ENCODE measurements around the gene PEF1.

PEF1 gene

GRCh38 chr1:31626223-31627207 is 18.2 kb downstream of the PEF1 start:
- no peaks in the 10 kb centered on the region for H3K27me3 ChIP-seq (ENCODE audit: low read length)
- no peaks in the 10 kb centered on the region for H3K79me2 ChIP-seq (ENCODE audit: insufficient read depth, low read length)
- H3K9ac ChIP-seq (ENCODE audit: low read length) = no peak overlapping the region
- no peaks in the 10 kb centered on the region for H3K9me3 ChIP-seq (ENCODE audit: insufficient read depth, low read length)
- H2AFZ ChIP-seq (ENCODE audit: low read depth, low read length, severe bottlenecking) = no peak overlapping the region
- TF ChIP-seq EZH2phosphoT487 (conservative IDR thresholded peaks at IDR 0.05; ENCODE audit: low read length) (no peak), CTCF (IDR thresholded peaks at IDR 0.05; ENCODE audit: insufficient read depth, low read length, poor library complexity, severe bottlenecking) (no peak)
- no peaks in the 10 kb centered on the region for H3K36me3 ChIP-seq (ENCODE audit: low read length)
- no peaks in the 10 kb centered on the region for H4K20me1 ChIP-seq (ENCODE audit: low read depth, low read length)
- no peaks in the 10 kb centered on the region for H3F3A ChIP-seq (ENCODE audit: insufficient read depth)
- H3K9me2 ChIP-seq (replicated peaks; ENCODE audit: insufficient read depth, low read length) = no peaks in the 10 kb centered on the region
- H3K27ac ChIP-seq (ENCODE audit: low read depth, low read length) = no peak overlapping the region
- no peak overlapping the region for H3K4me3 ChIP-seq (ENCODE audit: insufficient read depth, low read length, poor library complexity, severe bottlenecking)
- no peak overlapping the region for H3K4me2 ChIP-seq (ENCODE audit: low read depth, low read length, poor library complexity, severe bottlenecking)

- no peaks in the 10 kb centered on the region for H3K79me2 ChIP-seq (ENCODE audit: insufficient read depth, low read length)
- no peaks in the 10 kb centered on the region for H3F3A ChIP-seq (ENCODE audit: insufficient read depth)
- H2AFZ ChIP-seq (ENCODE audit: low read depth, low read length, severe bottlenecking) = no peak overlapping the region
- no peaks in the 10 kb centered on the region for H3K27me3 ChIP-seq (ENCODE audit: low read length)
- H4K20me1 ChIP-seq (ENCODE audit: low read depth, low read length) = no peaks in the 10 kb centered on the region
- H3K9me3 ChIP-seq (ENCODE audit: insufficient read depth, low read length) = no peaks in the 10 kb centered on the region
- no peaks in the 10 kb centered on the region for H3K36me3 ChIP-seq (ENCODE audit: low read length)
- no peak overlapping the region for H3K9ac ChIP-seq (ENCODE audit: low read length)
- no peak overlapping the region for H3K4me2 ChIP-seq (ENCODE audit: low read depth, low read length, poor library complexity, severe bottlenecking)
- H3K4me3 ChIP-seq (ENCODE audit: insufficient read depth, low read length, poor library complexity, severe bottlenecking) = no peak overlapping the region
- no peak for TF ChIP-seq EZH2phosphoT487 (conservative IDR thresholded peaks at IDR 0.05; ENCODE audit: low read length)
- TF ChIP-seq CTCF (IDR thresholded peaks at IDR 0.05; ENCODE audit: insufficient read depth, low read length, poor library complexity, severe bottlenecking) = no peak
- H3K9me2 ChIP-seq (replicated peaks; ENCODE audit: insufficient read depth, low read length) = no peaks in the 10 kb centered on the region
- H3K27ac ChIP-seq (ENCODE audit: low read depth, low read length) = no peak overlapping the region
These were observed 19.0 kb downstream of the PEF1 start for GRCh38 chr1:31625561-31626222.

- Histone ChIP-seq H2AFZ (ENCODE audit: low read depth, low read length, severe bottlenecking) (no peak overlapping the region), H3K4me3 (ENCODE audit: insufficient read depth, low read length, poor library complexity, severe bottlenecking) (no peak overlapping the region), H3K79me2 (ENCODE audit: insufficient read depth, low read length) (no peaks in the 10 kb centered on the region), H4K20me1 (ENCODE audit: low read depth, low read length) (no peaks in the 10 kb centered on the region), H3K9ac (ENCODE audit: low read length) (no peak overlapping the region), H3K27ac (ENCODE audit: low read depth, low read length) (no peak overlapping the region), H3K9me2 (replicated peaks; ENCODE audit: insufficient read depth, low read length) (no peaks in the 10 kb centered on the region), H3K27me3 (ENCODE audit: low read length) (no peaks in the 10 kb centered on the region), H3K4me2 (ENCODE audit: low read depth, low read length, poor library complexity, severe bottlenecking) (no peak overlapping the region), H3F3A (ENCODE audit: insufficient read depth) (no peaks in the 10 kb centered on the region), H3K36me3 (ENCODE audit: low read length) (no peaks in the 10 kb centered on the region), H3K9me3 (ENCODE audit: insufficient read depth, low read length) (no peaks in the 10 kb centered on the region)
- TF ChIP-seq EZH2phosphoT487 (conservative IDR thresholded peaks at IDR 0.05; ENCODE audit: low read length) (no peak), CTCF (IDR thresholded peaks at IDR 0.05; ENCODE audit: insufficient read depth, low read length, poor library complexity, severe bottlenecking) (no peak)
These were observed 19.8 kb downstream of the PEF1 start for GRCh38 chr1:31624731-31625514.
